DOHH2 (cell line): Measurements from ENCODE around the gene RMND5A.
"Not testable (repeated sequence)": the region's sequence is repeated elsewhere in the genome, so short reads cannot be mapped to it uniquely, and the experiment has no call there.

ENCODE experiments used
- H3F3A ChIP-seq: fragments of 200-600 bp; sonication (generic), shearing (Covaris generic); 2 replicates; pipeline ENCODE4 v1.6.0; 2016; ENCODE audit warnings: antibody characterized with exemption, mild to moderate bottlenecking; ENCODE audit not compliant: control insufficient read depth, insufficient read depth
- H3K27ac ChIP-seq: fragments of 200-600 bp; sonication (generic); 2 replicates; pipeline ENCODE4 v1.5.1; 2014; ENCODE audit warnings: low read depth, mild to moderate bottlenecking, low read length, moderate library complexity
- H3K27me3 ChIP-seq: fragments of 200-600 bp; sonication (generic); 2 replicates; pipeline ENCODE4 v1.6.1; 2014; ENCODE audit warnings: mild to moderate bottlenecking, low read length, mixed read lengths; ENCODE audit not compliant: control insufficient read depth
- H3K36me3 ChIP-seq: fragments of 200-600 bp; sonication (generic); 2 replicates; pipeline ENCODE4 v1.6.1; 2014; ENCODE audit warnings: mild to moderate bottlenecking, low read length, moderate library complexity, mixed read lengths; ENCODE audit not compliant: control insufficient read depth
- H3K4me1 ChIP-seq: fragments of 200-600 bp; sonication (generic); 2 replicates; pipeline ENCODE4 v1.6.1; 2014; ENCODE audit warnings: mild to moderate bottlenecking, low read length, mixed read lengths; ENCODE audit not compliant: control insufficient read depth
- H3K4me2 ChIP-seq: fragments of 200-600 bp; sonication (generic); 2 replicates; pipeline ENCODE4 v1.6.0; 2014; ENCODE audit warnings: mild to moderate bottlenecking, low read length, moderate library complexity
- H3K4me3 ChIP-seq: fragments of 200-600 bp; sonication (generic); 2 replicates; pipeline ENCODE4 v1.5.1; 2014; ENCODE audit warnings: mild to moderate bottlenecking, low read length, mixed read lengths
- H3K79me2 ChIP-seq: fragments of 200-600 bp; sonication (generic); 2 replicates; pipeline ENCODE4 v1.6.1; 2014; ENCODE audit warnings: mild to moderate bottlenecking, low read length, mixed read lengths; ENCODE audit not compliant: control insufficient read depth
- H3K9me2 ChIP-seq: fragments of 200-600 bp; sonication (generic); replicated peaks from 2 replicates; pipeline ENCODE4 v1.6.1; 2014; ENCODE audit warnings: mild to moderate bottlenecking, low read length, mixed read lengths; ENCODE audit not compliant: control insufficient read depth
- H3K9me3 ChIP-seq: fragments of 200-600 bp; sonication (generic); 2 replicates; pipeline ENCODE4 v1.6.1; 2014; ENCODE audit warnings: antibody characterized with exemption, low read length, mixed read lengths; ENCODE audit not compliant: control insufficient read depth, insufficient read depth
- H4K20me1 ChIP-seq: fragments of 200-600 bp; sonication (generic); 2 replicates; pipeline ENCODE4 v1.6.0; 2014; ENCODE audit warnings: low read depth, mild to moderate bottlenecking, antibody characterized with exemption, low read length, moderate library complexity; ENCODE audit not compliant: control insufficient read depth, insufficient read depth
- CTCF ChIP-seq: fragments of 200-600 bp; sonication (generic); IDR thresholded peaks from one replicate; pipeline ENCODE4 v1.5.1; 2014; ENCODE audit warnings: antibody characterized with exemption, mild to moderate bottlenecking, low read depth, low read length; ENCODE audit not compliant: poor library complexity, severe bottlenecking
- EZH2phosphoT487 ChIP-seq: fragments of 200-600 bp; sonication (generic); IDR thresholded peaks from 2 replicates; pipeline ENCODE4 v1.6.1; 2017; ENCODE audit warnings: borderline replicate concordance, mild to moderate bottlenecking, antibody characterized with exemption, low read length, moderate library complexity, mixed read lengths

RMND5A gene

GRCh38 chr2:86741889-86742498, 21.9 kb downstream of the RMND5A start:
- H3K27ac ChIP-seq, result not testable (repeated sequence)

GRCh38 chr2:86744152-86744551, 24.1 kb downstream of the RMND5A start:
- TF ChIP-seq EZH2phosphoT487 (no peak), CTCF (no peak)
- Histone ChIP-seq H3K4me1 (peaks cover 19% of the 10 kb centered on the region), H3K4me3 (no peak overlapping the region), H3K4me2 (no peak overlapping the region), H3K27me3 (no peaks in the 10 kb centered on the region), H3K27ac (no peak overlapping the region), H3K79me2 (peaks cover 60% of the 10 kb centered on the region), H3F3A (no peaks in the 10 kb centered on the region), H3K9me3 (no peaks in the 10 kb centered on the region), H3K36me3 (peaks cover 51% of the 10 kb centered on the region), H3K9me2 (no peaks in the 10 kb centered on the region), H4K20me1 (no peaks in the 10 kb centered on the region)

More at GRCh38 chr2:86741889-86742498, 21.9 kb downstream of the RMND5A start:
- not testable (repeated sequence) for H3K4me2 ChIP-seq, H4K20me1 ChIP-seq, H3K4me3 ChIP-seq, H3F3A ChIP-seq, H3K27me3 ChIP-seq, H3K9me3 ChIP-seq, H3K4me1 ChIP-seq, H3K9me2 ChIP-seq
- Histone ChIP-seq H3K36me3 (peaks cover 32% of the 10 kb centered on the region), H3K79me2 (peaks cover 38% of the 10 kb centered on the region)

GRCh38 chr2:86746939-86747338, 26.8 kb downstream of the RMND5A start:
- H4K20me1 ChIP-seq, result no peaks in the 10 kb centered on the region
- no peaks in the 10 kb centered on the region for H3K9me2 ChIP-seq
- H3K79me2 ChIP-seq, result peaks cover 87% of the 10 kb centered on the region
- H3F3A ChIP-seq, result no peaks in the 10 kb centered on the region
- no peaks in the 10 kb centered on the region for H3K27me3 ChIP-seq
- peaks cover 4% of the 10 kb centered on the region; the same call in 1 of the 2 replicates for H3K9me3 ChIP-seq
- H3K4me1 ChIP-seq, result peaks cover 19% of the 10 kb centered on the region
- H3K36me3 ChIP-seq, result peaks cover 74% of the 10 kb centered on the region
- TF ChIP-seq CTCF, result no peak
- no peak for TF ChIP-seq EZH2phosphoT487
- no peak overlapping the region for H3K4me3 ChIP-seq
- no peak overlapping the region for H3K27ac ChIP-seq
- H3K4me2 ChIP-seq, result no peak overlapping the region

GRCh38 chr2:86747711-86748639, 27.9 kb downstream of the RMND5A start:
- peaks cover 19% of the 10 kb centered on the region for H3K4me1 ChIP-seq
- H4K20me1 ChIP-seq, result no peaks in the 10 kb centered on the region
- H3K9me2 ChIP-seq, result no peaks in the 10 kb centered on the region
- no peak overlapping the region for H3K4me3 ChIP-seq
- peaks cover 83% of the 10 kb centered on the region for H3K36me3 ChIP-seq
- no peaks in the 10 kb centered on the region for H3K27me3 ChIP-seq
- peaks cover 88% of the 10 kb centered on the region for H3K79me2 ChIP-seq
- H3K9me3 ChIP-seq, result peaks cover 4% of the 10 kb centered on the region; the same call in 1 of the 2 replicates
- TF ChIP-seq EZH2phosphoT487 (no peak), CTCF (no peak)
- H3K4me2 ChIP-seq, result peak overlapping the region; percentile 27
- H3K27ac ChIP-seq, result no peak overlapping the region
- no peaks in the 10 kb centered on the region for H3F3A ChIP-seq
